Mammary epithelial cell (primary cell): ENCODE data around the gene CPNE4.

Experiments used
- EZH2 ChIP-seq: IDR thresholded peaks from 2 replicates; pipeline ENCODE4 v1.6.1; 2012; ENCODE audit warnings: low read length, inconsistent platforms, borderline replicate concordance
- TF ChIP-seq, protein P1 (sequence below), 2 donors: IDR thresholded peaks in 1 of 2; conservative IDR thresholded peaks in 1 of 2; 2 replicates each; pipeline ENCODE4 v1.5.1; 2011 to 2012; ENCODE audit warnings: inconsistent platforms in 2 of 2, low read length in 2 of 2, mild to moderate bottlenecking in 2 of 2, control low read depth in 1 of 2, low read depth in 1 of 2; ENCODE audit not compliant: insufficient read depth in 1 of 2; ENCODE audit errors: extremely low read depth in 1 of 2

DNA sequence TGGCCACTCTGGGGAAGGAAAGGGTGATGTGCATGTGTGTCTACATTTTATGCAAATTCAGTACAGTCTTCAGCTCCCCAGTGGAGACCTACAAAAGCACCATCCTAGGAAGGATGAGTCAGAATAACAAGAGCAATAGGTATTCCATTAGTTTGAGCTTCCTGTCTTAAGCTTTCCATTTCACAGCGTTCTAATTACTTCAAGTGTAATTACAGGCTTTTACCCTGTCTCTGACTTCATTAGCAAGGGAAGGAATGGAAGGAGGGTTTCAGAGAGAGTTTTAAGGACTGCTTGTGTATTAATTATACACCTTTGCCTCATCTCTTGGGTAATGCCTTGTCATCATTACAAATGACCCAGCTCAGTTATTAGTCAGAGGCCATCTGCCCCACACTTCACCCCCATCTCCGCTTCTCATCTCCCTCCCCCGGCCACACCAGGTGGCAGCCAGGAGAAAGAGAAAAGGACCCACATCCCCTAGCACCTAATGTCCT is 329.2 kb downstream of the CPNE4 start:
- no peak for TF ChIP-seq EZH2
- TF ChIP-seq, protein P1, sequence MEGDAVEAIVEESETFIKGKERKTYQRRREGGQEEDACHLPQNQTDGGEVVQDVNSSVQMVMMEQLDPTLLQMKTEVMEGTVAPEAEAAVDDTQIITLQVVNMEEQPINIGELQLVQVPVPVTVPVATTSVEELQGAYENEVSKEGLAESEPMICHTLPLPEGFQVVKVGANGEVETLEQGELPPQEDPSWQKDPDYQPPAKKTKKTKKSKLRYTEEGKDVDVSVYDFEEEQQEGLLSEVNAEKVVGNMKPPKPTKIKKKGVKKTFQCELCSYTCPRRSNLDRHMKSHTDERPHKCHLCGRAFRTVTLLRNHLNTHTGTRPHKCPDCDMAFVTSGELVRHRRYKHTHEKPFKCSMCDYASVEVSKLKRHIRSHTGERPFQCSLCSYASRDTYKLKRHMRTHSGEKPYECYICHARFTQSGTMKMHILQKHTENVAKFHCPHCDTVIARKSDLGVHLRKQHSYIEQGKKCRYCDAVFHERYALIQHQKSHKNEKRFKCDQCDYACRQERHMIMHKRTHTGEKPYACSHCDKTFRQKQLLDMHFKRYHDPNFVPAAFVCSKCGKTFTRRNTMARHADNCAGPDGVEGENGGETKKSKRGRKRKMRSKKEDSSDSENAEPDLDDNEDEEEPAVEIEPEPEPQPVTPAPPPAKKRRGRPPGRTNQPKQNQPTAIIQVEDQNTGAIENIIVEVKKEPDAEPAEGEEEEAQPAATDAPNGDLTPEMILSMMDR (conservative IDR thresholded peaks at IDR 0.05 in 1 of 2, IDR thresholded peaks at IDR 0.05 in 1 of 2; ENCODE audit: extremely low read depth in 1 of 2, insufficient read depth in 1 of 2, low read depth in 1 of 2, low read length in 2 of 2) = no peak
